EL (cell line): ENCODE data around the gene ZMIZ1.

Experiments
- DNase-seq: peaks from one replicate; pipeline ENCODE4 v3.0.0-alpha.2; 2016

The ZMIZ1 gene

GRCh38 chr10:79140855-79141254 lies 72.1 kb downstream of the ZMIZ1 start:
- DNase-seq: no peak

GRCh38 chr10:79142064-79142491 lies 73.3 kb downstream of the ZMIZ1 start:
- DNase-seq: peak; percentile 70

DNA sequence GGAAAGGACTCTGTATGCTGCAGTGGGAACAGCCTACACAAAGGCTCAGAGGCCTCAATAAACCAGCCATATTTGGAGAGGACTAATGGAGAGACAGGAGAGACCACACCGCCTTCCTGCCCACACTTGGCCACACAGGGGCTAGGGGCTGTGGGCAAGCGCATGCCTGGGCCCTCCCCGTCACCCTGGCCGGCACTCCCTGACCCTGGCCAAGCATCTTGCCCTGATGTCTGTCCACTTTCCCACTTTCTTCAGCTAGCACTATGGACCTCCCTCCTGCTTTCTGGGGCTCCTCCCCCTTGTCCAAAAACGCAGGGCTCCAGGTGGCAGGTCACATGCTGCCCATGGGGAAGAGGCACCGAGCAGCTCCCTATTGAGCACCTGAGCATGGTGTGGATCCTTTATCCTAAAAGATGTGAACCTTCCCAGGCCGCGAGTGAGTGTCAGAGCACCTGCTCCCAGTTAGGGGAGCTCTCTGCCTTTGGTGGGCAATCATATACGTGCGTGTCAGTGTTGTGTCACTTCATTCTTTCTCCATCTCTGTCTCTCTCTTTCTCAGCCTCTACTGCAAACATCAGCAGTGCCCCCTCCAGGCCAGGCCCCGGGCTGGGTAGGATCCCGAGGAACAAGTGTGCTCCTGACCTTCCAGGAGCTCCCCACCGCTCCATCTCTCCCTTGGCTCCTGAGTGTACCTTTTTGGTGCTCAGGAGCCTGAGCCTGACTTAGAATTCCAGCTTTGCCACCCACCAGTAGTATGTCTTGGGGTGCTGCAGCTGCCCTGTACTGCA lies 74.0 kb downstream of the ZMIZ1 start:
- no peak for DNase-seq

DNA sequence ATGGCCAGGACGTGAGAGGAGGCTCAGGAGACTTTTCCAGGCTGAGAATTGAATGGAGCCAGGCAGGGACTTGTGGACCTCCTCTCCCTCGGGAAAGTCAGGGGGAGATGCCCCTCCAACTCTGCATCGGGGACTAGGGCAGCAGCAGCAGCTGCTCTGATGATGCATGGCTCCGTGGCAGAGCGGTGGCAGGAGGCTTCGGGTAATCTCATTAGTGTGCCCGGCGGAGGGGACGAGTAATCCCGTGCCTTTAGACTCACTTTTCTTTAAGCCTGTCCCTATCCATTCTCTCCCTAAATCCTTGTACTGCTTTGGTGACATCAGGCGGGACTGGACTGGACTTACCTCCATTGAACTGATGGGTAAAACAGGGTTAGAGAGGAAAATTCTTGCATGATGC lies 75.1 kb downstream of the ZMIZ1 start:
- no peak for DNase-seq

DNA sequence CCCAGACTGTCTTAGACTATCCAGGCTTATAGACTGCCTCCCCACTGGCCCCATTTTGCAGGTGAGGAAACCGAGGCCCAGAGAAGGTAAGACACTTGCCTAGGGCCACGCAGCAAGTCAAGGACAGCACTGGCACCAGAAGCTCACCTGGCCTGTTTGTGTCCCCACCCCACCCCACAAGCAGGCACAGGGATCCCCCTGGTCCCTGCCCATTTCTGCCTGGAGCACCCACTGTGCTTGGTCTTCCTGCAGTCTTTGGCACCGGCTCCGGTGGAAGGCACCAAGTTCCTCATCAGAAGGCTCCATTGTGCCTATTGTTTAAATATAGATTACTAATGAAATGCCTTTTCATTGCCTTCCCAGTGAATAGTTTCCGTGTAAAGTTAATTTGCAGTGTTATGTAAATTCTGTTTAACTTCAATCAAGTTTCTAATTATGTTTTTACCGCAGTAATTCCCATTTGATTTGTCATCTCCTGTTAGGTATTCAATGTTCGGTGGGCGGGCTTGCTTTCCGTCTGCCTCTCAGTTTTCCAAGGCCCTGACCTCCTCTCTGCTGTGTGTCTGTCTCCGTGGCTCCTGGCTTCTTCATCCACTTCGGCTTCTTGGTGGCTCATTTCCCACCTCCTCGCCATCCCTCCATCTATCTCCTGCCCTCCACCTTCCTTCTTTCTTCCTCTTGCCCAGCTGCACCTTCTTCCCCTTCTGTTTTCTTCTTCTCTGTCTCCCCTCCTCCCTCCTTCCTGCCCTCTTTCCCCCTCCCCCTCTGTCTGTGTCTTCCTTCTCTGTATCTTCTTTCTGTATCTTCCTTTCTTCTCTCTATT lies 75.8 kb downstream of the ZMIZ1 start:
- peak; percentile 47 for DNase-seq

- no peak for DNase-seq
These were observed 76.4 kb downstream of the ZMIZ1 start for GRCh38 chr10:79145174-79145483.

DNA sequence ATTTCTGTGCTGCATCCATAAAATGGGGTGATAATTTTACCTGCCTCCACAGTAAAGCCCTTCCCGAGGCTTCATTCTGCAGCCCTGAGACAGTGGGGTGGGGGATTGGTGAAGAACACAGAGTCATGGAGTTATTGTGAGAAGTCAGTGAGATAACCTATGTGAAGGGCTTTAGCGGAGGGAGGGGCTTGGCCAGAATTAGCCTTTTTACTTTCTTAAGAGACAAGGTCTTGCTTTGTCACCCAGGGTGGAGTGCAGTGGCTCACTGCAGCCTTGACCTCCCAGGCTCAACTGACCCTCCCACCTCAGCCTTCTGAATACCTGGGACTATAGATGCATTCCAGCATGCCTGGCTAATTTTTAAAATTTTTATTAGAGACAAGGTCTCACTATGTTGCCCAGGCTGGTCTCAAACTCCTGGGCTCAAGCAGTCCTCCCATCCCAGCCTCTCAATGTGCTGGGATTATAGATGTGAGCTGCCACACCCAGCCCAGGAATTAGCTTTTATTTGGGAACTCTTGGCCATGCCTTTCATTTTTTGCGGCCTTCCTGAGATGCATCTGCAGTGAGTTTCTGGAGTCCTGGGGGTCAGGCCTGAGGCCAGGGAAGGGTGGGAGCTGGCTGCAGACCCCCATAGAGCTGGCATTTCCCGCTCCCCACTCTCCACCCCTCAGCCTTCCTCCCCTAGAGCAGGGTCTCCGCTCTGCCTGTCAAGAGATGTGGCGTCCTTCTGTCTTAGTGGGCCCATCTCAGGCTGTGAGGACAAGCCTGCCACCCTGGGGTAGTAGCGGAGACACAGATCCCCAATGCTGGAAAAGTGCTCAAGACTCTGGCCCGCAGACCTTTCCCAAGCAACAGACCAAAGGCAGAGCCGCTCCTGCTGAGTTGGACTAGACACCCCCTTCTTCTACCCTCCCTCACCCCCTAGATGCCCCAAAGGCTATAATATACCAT lies 77.0 kb downstream of the ZMIZ1 start:
- peak; percentile 42 for DNase-seq

DNA sequence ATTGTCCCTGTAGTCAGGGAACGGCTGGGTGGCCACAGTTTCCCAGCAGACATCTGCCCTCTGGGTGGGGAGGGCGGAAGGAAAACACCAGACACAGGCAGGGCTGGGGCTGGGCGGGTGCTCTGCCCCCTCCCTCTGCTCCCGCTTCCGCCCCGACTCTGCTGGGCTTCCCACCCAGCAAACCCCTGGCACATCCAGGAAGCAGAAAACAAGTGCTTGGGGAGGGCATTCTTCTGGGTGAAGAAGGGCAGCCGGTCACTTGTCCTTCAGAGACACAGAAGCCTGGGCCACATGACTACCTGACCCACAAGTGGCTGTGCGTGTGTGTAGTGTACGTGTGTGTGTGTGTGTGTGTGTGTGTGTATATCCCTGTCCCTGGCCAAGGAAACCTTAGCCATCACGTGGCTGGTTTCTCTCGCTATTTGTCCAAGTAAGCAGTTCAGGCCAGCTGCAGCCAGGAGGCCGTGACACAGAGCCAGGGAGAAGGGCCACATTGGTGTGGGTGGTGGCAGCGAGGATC lies 77.9 kb downstream of the ZMIZ1 start:
- DNase-seq: no peak

GRCh38 chr10:79147306-79147705 lies 78.5 kb downstream of the ZMIZ1 start:
- no peak for DNase-seq

GRCh38 chr10:79147796-79148451 lies 79.2 kb downstream of the ZMIZ1 start:
- DNase-seq: no peak

- DNase-seq: peak; percentile 65
These were observed 79.9 kb downstream of the ZMIZ1 start for GRCh38 chr10:79148452-79149344.

- no peak for DNase-seq
These were observed 80.5 kb downstream of the ZMIZ1 start for GRCh38 chr10:79149345-79149661.

GRCh38 chr10:79149662-79150443 lies 81.1 kb downstream of the ZMIZ1 start:
- DNase-seq: peak; percentile 93

DNA sequence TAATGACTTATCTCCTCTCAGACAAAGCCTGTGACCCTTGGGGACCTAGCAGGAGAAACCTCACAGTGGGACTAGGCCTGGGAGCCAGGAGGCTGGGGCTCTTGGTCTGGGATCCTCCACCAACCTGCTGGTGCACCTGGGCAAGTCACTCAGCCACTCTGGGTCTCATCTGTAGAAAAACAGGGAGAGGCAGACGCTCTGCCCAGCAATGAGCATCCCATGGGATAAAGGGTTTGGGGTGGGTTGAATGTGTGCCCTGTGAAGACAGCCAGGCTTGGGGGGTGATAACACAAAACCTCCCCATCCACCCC lies 81.6 kb downstream of the ZMIZ1 start:
- DNase-seq: no peak

DNA sequence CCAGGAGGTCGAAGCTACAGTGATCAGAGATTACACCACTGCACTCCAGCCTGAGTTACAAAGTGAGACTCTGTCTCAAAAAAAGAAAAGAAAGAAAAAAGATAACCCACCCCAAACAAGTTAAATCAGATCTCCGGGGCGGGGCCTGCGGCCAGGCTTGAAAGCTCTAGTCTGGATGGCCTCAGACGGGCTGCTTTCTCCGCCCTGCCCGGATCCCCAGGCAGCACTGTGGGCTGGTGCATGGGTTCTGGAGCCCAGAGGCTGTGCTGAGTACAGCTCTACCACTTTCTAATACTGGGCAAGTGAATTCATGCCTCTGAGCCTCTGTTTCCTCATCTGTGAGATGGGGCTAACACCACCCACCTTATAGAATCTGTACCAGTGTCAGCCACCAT lies 83.7 kb downstream of the ZMIZ1 start:
- no peak for DNase-seq

DNA sequence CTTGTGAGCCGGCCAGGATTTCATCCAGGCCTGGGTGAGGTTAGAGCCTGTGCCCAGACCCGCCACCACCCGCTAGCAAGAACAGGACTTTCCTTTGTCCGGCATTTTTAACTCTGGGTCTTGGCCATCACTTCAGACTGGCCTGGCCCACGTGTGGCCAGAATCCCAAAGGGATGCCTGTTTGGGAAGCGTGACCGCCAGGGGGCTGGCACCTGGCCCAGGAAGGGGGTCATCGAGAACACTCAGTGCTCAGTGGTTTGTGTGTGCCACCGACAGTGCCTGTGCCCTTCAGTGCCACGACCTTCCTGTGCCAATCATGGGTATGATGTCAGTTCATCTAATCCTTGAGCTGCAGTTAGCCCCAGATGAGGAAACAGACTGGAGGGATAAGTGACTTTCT lies 85.0 kb downstream of the ZMIZ1 start:
- no peak for DNase-seq

GRCh38 chr10:79155301-79156081 lies 86.7 kb downstream of the ZMIZ1 start:
- peak; percentile 56 for DNase-seq

DNA sequence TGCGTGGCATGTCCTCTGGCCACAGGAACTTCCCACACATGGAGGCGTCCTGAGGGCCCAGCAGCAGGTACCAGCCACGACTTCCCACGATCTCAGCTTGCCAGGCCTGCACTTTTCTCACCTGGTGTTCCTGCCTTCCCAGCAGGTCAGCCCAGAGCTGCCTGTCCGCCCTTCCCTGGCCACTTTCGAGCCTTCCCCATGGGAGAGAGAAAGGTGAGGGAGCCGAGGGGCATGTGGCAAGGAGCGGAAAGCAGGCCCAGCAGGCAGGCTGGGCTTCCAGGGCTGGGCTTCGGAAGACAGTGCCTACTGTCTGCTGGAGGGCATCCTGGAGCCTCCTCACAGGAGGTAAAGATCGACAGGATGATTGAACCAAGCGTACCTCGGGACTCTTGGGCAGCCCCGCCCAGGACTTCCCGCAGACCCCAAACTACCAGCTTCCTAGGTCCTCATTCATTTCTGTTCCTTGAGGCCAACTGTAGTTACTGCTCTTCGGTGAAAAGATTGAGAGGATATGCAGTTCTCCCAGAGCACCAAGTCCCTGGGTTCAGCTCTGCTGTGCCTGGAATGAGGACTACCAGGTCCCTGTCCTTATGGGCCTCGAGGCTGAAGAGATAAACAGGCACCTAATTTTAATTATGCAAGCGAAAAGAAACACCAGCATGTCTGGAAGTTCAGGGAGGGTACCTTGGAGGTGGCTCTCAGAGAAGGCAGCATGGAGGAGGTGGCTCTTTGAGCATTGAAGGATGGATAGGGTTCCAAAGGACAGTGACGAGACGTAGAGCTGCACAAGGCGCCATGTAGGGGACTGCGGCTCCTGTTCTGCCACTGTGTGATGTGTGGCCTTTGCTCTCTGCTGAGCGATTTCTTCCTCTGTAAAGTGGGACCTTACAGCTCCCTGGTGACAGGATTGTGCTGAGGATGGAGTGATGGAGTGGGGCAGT lies 87.8 kb downstream of the ZMIZ1 start:
- DNase-seq: no peak

DNA sequence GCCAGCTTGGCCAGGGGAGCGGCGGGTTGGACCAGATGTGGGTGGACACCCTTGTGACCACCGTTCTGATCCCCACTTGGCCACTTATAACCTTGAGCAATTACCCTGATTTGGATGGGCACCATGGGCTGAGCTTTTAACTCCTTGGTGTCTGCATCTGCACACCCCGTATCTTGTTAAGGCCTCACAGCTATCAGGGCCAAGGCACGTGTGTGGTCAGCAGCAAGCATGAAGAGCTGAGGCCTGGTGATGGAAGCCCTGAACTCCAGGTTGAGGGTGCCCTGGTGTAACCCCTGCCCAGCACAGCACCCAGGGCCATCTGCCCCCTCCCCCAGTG lies 89.2 kb downstream of the ZMIZ1 start:
- DNase-seq: no peak
